A549 (cell line): ENCODE results near the gene CCDC9. TPM values are rescaled to one million over a fixed set of nuclear protein-coding genes. Genes with fewer than 3 reads are reported as not detected.

Source experiments
- ATAC-seq, 2 experiments: fragments of 200-7000 bp in 1 of 2; fragments of >200 bp in 1 of 2; cut with Nextera tagmentation in 1 of 2; cut with Tn5 transposase in 1 of 2; 3 replicates each; pipeline versions ENCODE4 v1.8.0 to v1.9.1; 2018 to 2020; ENCODE audit warnings: mild to moderate bottlenecking in 1 of 2, moderate library complexity in 1 of 2
- CTCF ChIA-PET: fragments of 300-600 bp; sonication (Branson Sonifier 250); formaldehyde crosslinking; extraction: SDS; loops from one replicate; lab custom pipeline; 2021; ENCODE audit warnings: antibody characterized with exemption, inconsistent platforms; lab: Yijun Ruan, JAX
- POLR2A ChIA-PET: fragments of 350-600 bp; formaldehyde crosslinking; extraction: SDS; loops from one replicate; lab custom pipeline; 2021; ENCODE audit warnings: antibody characterized with exemption, inconsistent platforms; lab: Yijun Ruan, JAX
- DNase-seq, 2 experiments: peaks; one replicate each; pipeline versions ENCODE4 v3.0.0 to v3.0.0-alpha.2; 2011 to 2016; ENCODE audit warnings: low read depth in 1 of 2, low spot score in 1 of 2
- FAIRE-seq: peaks from 2 replicates; lab custom pipeline; 2011; peaks lifted over from hg19 to GRCh38; lab: Jason Lieb, UNC
- H3K27ac ChIP-seq, 2 experiments: fragments of >200 bp; sonication (Bioruptor Twin); formaldehyde crosslinking; 3 replicates each; pipeline ENCODE4 v1.5.1; 2016 to 2017
- H3K4me1 ChIP-seq: fragments of >200 bp; sonication (Bioruptor Twin); formaldehyde crosslinking; 3 replicates; pipeline ENCODE4 v1.6.1; 2016
- H3K4me2 ChIP-seq: fragments of >200 bp; sonication (Bioruptor Twin); formaldehyde crosslinking; 3 replicates; pipeline ENCODE4 v1.6.1; 2016
- H3K4me3 ChIP-seq: fragments of >200 bp; sonication (Bioruptor Twin); formaldehyde crosslinking; 3 replicates; pipeline ENCODE4 v1.5.1; 2016
- H3K9me3 ChIP-seq: fragments of >200 bp; sonication (Bioruptor Twin); formaldehyde crosslinking; 3 replicates; pipeline ENCODE4 v1.6.1; 2016
- BCL3 ChIP-seq: fragments of >200 bp; sonication (Bioruptor Twin); formaldehyde crosslinking; IDR thresholded peaks from 3 replicates; pipeline ENCODE4 v1.6.1; 2016
- CHD4 ChIP-seq: fragments of 200-600 bp; sonication (generic); IDR thresholded peaks from 2 replicates; pipeline ENCODE4 v1.6.1; 2016; ENCODE audit warnings: antibody characterized with exemption, mild to moderate bottlenecking, borderline replicate concordance
- CTCF ChIP-seq: fragments of >200 bp; sonication (Bioruptor Twin); formaldehyde crosslinking; IDR thresholded peaks from 3 replicates; pipeline ENCODE4 v1.5.1; 2016
- ESRRA ChIP-seq: fragments of 150-350 bp; IDR thresholded peaks from 2 replicates; pipeline ENCODE4 v1.6.1; 2014; ENCODE audit warnings: mild to moderate bottlenecking, low read length, borderline replicate concordance
- FOXS1 ChIP-seq: fragments of 250-450 bp; sonication (Bioruptor Pico); IDR thresholded peaks from 2 replicates; pipeline ENCODE4 v1.5.0; 2020; ENCODE audit warnings: mild to moderate bottlenecking, moderate library complexity
- HES2 ChIP-seq: fragments of >200 bp; sonication (Bioruptor Twin); formaldehyde crosslinking; IDR thresholded peaks from 2 replicates; pipeline ENCODE4 v1.6.1; 2016
- HEYL ChIP-seq: fragments of 250-450 bp; sonication (Bioruptor Pico); IDR thresholded peaks from 2 replicates; pipeline ENCODE4 v1.8.0; 2021; ENCODE audit warnings: mild to moderate bottlenecking, moderate library complexity
- HOXB13 ChIP-seq: fragments of 250-450 bp; sonication (Bioruptor Pico); IDR thresholded peaks from 2 replicates; pipeline ENCODE4 v1.5.0; 2020; ENCODE audit warnings: low read depth, mild to moderate bottlenecking, moderate library complexity
- MAFK ChIP-seq: fragments of 450-650 bp; IDR thresholded peaks from 2 replicates; pipeline ENCODE4 v1.6.1; 2014; ENCODE audit not compliant: partially characterized antibody
- MAZ ChIP-seq: fragments of 150-350 bp; IDR thresholded peaks from 2 replicates; pipeline ENCODE4 v1.6.1; 2014; ENCODE audit warnings: antibody characterized with exemption, low read depth, low read length, borderline replicate concordance
- MYC ChIP-seq: IDR thresholded peaks from 2 replicates; pipeline ENCODE4 v1.6.1; 2012; ENCODE audit warnings: mild to moderate bottlenecking, inconsistent platforms, low read length, improper control_type of control experiment, borderline replicate concordance
- NFE2L2 ChIP-seq: fragments of 150-350 bp; conservative IDR thresholded peaks from 2 replicates; pipeline ENCODE4 v1.6.1; 2014; ENCODE audit warnings: low read length
- PHF8 ChIP-seq: fragments of 200-600 bp; sonication (generic); IDR thresholded peaks from 2 replicates; pipeline ENCODE4 v1.6.1; 2016; ENCODE audit warnings: low read depth, mild to moderate bottlenecking, antibody characterized with exemption, moderate library complexity, borderline replicate concordance
- RAD21 ChIP-seq, 2 experiments: fragments of >200 bp in 1 of 2; sonication (Bioruptor Twin) in 1 of 2; formaldehyde crosslinking in 1 of 2; IDR thresholded peaks in 1 of 2; conservative IDR thresholded peaks in 1 of 2; 2 replicates in 1 of 2; 3 replicates in 1 of 2; pipeline ENCODE4 v1.6.1; 2012 to 2018; ENCODE audit warnings: inconsistent platforms in 1 of 2
- RARB ChIP-seq: fragments of 250-450 bp; sonication (Bioruptor Pico); IDR thresholded peaks from 2 replicates; pipeline ENCODE4 v1.8.0; 2021; ENCODE audit warnings: mild to moderate bottlenecking, moderate library complexity
- RCOR1 ChIP-seq: fragments of 150-350 bp; IDR thresholded peaks from 2 replicates; pipeline ENCODE4 v1.6.1; 2014; ENCODE audit warnings: antibody characterized with exemption, low read length, low read depth
- REST ChIP-seq: fragments of 200-600 bp; sonication (generic); IDR thresholded peaks from 2 replicates; pipeline ENCODE4 v1.6.1; 2016; ENCODE audit warnings: antibody characterized with exemption, mild to moderate bottlenecking, moderate library complexity
- SMC3 ChIP-seq: fragments of >200 bp; sonication (Bioruptor Twin); formaldehyde crosslinking; IDR thresholded peaks from 3 replicates; pipeline ENCODE4 v1.6.1; 2018; ENCODE audit warnings: inconsistent platforms
- TP53 ChIP-seq: fragments of 250-450 bp; sonication (Bioruptor Pico); IDR thresholded peaks from 2 replicates; pipeline ENCODE4 v1.5.0; 2021; ENCODE audit warnings: mild to moderate bottlenecking, moderate library complexity
- USF2 ChIP-seq: fragments of 450-650 bp; IDR thresholded peaks from 2 replicates; pipeline ENCODE4 v1.6.1; 2014; ENCODE audit warnings: antibody characterized with exemption
- ZC3H11A ChIP-seq: fragments of 450-650 bp; IDR thresholded peaks from 2 replicates; pipeline ENCODE4 v1.6.1; 2014; ENCODE audit warnings: antibody characterized with exemption, mild to moderate bottlenecking
- ZFP36 ChIP-seq: fragments of 450-650 bp; IDR thresholded peaks from 2 replicates; pipeline ENCODE4 v1.6.1; 2014; ENCODE audit warnings: borderline replicate concordance; ENCODE audit not compliant: partially characterized antibody
- ZNF302 ChIP-seq: fragments of 250-450 bp; sonication (Bioruptor Pico); IDR thresholded peaks from 2 replicates; pipeline ENCODE4 v1.9.0; 2021; ENCODE audit warnings: inconsistent platforms, mild to moderate bottlenecking, moderate library complexity
- WGBS: methylation state at CpG from one replicate; pipeline ENCODE4 v1.1.6; 2017; ENCODE audit errors: missing lambda C conversion rate; 5-methylcytosine and 5-hydroxymethylcytosine counted together
- polyA plus RNA-seq, 4 experiments: library from polyadenylated mRNA; depleted of rRNA in 3 of 4; stranded (reverse); fragments of >200 nt; fragmentation: RNase III in 1 of 4; extraction: RNeasy Plus Mini Kit Qiagen cat#74134 plus additional on column Dnase treatment in 1 of 4; gene quantifications; 2 replicates in 3 of 4; 3 replicates in 1 of 4; pipeline ENCODE4 v1.2.3, GENCODE V29; 2011 to 2017

CCDC9 gene
- polyA plus RNA-seq, 2 of the 4 experiments (the other 2 are of a cell fraction): 9.4 to 24.6 TPM

- DNase-seq (no peak), FAIRE-seq (no peak), ATAC-seq (no peak; a peak in 1 of 6 replicates)
- Histone ChIP-seq H3K4me1 (peaks cover 3% of the 10 kb centered on the region), H3K4me2 (no peak overlapping the region), H3K9me3 (no peaks in the 10 kb centered on the region), H3K27ac (no peak overlapping the region), H3K4me3 (no peak overlapping the region)
- WGBS: 76% methylated on average over 10 of the region's 10 CpGs
- TF ChIP-seq MAZ: no peak
- no peak for TF ChIP-seq NFE2L2
- no peak for TF ChIP-seq MYC
- no peak for TF ChIP-seq ZNF302 (CRISPR knock-in tag)
- no peak for TF ChIP-seq HOXB13 (CRISPR knock-in tag)
- no peak for TF ChIP-seq MAFK
- no peak for TF ChIP-seq PHF8
- no peak for TF ChIP-seq FOXS1
- TF ChIP-seq HEYL (CRISPR knock-in tag): no peak
- TF ChIP-seq REST: no peak
- TF ChIP-seq CHD4: no peak
- no peak for TF ChIP-seq CTCF
- TF ChIP-seq USF2: no peak
- TF ChIP-seq ESRRA: no peak
- no peak for TF ChIP-seq ZFP36
- no peak for TF ChIP-seq ZC3H11A
- TF ChIP-seq TP53 (CRISPR knock-in tag): no peak
- TF ChIP-seq HES2: no peak
- POLR2A ChIA-PET: interaction anchor here (1.2 kb wide), 1 partner anchor 9 kb away, joined by 4 read pairs; the partner anchor contains the start of gene INAFM1
- CTCF ChIA-PET: interaction anchor here (0.7 to 12.3 kb wide), 21 partner anchors 8 to 153 kb away, joined by 3 to 160 read pairs (median 6); partner anchors contain the start of genes DHX34 and INAFM1
Observed at GRCh38 chr19:47283405-47284059, 27.2 kb downstream of the CCDC9 start.

- DNase-seq (peak; percentile 50 to 77), FAIRE-seq (peak; percentile 73)
- Histone ChIP-seq H3K9me3 (no peaks in the 10 kb centered on the region), H3K4me1 (peaks cover 12% of the 10 kb centered on the region), H3K4me2 (no peak overlapping the region), H3K4me3 (no peak overlapping the region)
- POLR2A ChIA-PET: interaction anchor here (0.5 to 1.2 kb wide), 3 partner anchors 10 to 27 kb away, joined by 3 to 5 read pairs (median 4); partner anchors contain the start of gene INAFM1
- TF ChIP-seq NFE2L2 (no peak), SMC3 (peak; percentile 63), RARB (no peak), HEYL (CRISPR knock-in tag) (no peak), USF2 (no peak), RCOR1 (no peak), RAD21 (conservative IDR thresholded peaks at IDR 0.05 in 1 of 2, IDR thresholded peaks at IDR 0.05 in 1 of 2) (peak; percentile 71 to 78), PHF8 (no peak), BCL3 (no peak), CTCF (peak; percentile 92)
- TF ChIP-seq, all 56 proteins: peak for 3
- no peak overlapping the region for H3K27ac ChIP-seq
- ATAC-seq: peak; percentile 34 to 35; a peak in 3 of 6 replicates
- CTCF ChIA-PET: interaction anchor here (0.5 to 12.3 kb wide), 37 partner anchors 9 to 420 kb away, joined by 3 to 160 read pairs (median 5); partner anchors contain the start of genes DHX34 and INAFM1
- 25% methylated on average over 9 of the region's 9 CpGs for WGBS
Observed at GRCh38 chr19:47284324-47284899, 28.1 kb downstream of the CCDC9 start.
